ENCODE data around the gene ZCRB1. TPM values are rescaled to one million over a fixed set of nuclear protein-coding genes. Genes with fewer than 3 reads are reported as not detected.

The ZCRB1 gene
- total RNA-seq, 6 experiments from 2014 or later: 54.0 to 71.8 (median 64.6) TPM

DNA sequence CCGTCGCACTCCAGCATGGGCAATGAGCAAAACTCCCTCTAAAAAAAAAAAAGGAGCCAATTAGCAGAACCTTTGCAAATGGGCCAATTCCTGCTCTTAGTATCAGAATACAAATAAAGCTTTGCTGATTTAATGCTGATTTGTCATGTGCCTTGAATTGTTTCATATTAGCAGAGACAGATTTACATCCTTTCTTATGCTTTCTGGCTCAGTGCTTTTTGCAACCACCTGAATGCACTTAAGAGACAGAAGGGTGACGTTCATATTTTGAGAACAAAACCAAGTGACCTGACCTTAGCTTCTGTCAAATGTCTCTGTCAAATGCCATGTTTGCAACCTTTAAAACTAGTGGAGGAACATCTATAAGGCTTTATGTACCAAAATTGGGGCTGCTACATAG is 44.0 kb downstream of the ZCRB1 start:
- TF ChIP-seq, protein P1, sequence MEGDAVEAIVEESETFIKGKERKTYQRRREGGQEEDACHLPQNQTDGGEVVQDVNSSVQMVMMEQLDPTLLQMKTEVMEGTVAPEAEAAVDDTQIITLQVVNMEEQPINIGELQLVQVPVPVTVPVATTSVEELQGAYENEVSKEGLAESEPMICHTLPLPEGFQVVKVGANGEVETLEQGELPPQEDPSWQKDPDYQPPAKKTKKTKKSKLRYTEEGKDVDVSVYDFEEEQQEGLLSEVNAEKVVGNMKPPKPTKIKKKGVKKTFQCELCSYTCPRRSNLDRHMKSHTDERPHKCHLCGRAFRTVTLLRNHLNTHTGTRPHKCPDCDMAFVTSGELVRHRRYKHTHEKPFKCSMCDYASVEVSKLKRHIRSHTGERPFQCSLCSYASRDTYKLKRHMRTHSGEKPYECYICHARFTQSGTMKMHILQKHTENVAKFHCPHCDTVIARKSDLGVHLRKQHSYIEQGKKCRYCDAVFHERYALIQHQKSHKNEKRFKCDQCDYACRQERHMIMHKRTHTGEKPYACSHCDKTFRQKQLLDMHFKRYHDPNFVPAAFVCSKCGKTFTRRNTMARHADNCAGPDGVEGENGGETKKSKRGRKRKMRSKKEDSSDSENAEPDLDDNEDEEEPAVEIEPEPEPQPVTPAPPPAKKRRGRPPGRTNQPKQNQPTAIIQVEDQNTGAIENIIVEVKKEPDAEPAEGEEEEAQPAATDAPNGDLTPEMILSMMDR (IDR thresholded peaks at IDR 0.05): no peak
- H3K36me3 Mint-ChIP-seq (ENCODE audit: low read depth): no peaks in the 10 kb centered on the region
- H3K27ac Mint-ChIP-seq: no peak overlapping the region
- peaks cover 11% of the 10 kb centered on the region for H3K27me3 Mint-ChIP-seq (ENCODE audit: insufficient read depth)
- DNase-seq: no peak
- no peaks in the 10 kb centered on the region for H3K4me1 Mint-ChIP-seq (ENCODE audit: low read depth)
- H3K4me3 Mint-ChIP-seq: no peak overlapping the region
- H3K9me3 Mint-ChIP-seq: no peaks in the 10 kb centered on the region

DNA sequence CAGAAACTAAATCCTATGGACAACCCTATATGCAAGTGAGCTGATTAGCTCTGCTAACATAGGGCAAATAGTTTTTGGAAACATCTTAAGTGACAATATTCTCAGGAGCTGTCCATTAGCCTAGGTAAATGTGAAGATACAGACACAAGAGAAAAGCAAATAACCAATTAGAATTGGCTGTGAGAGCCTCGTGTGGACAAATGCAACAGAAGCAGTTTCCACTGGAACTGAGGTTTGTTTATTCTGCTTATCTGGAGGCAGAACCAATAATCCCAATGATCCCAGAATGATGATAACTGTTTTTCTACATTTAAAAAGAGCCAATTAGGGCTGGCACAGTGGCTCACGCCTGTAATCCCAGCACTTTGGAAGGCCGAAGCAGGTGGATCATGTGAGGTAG is 44.6 kb downstream of the ZCRB1 start:
- no peak for DNase-seq
- no peaks in the 10 kb centered on the region for H3K9me3 Mint-ChIP-seq
- peaks cover 17% of the 10 kb centered on the region for H3K27me3 Mint-ChIP-seq (ENCODE audit: insufficient read depth)
- H3K4me3 Mint-ChIP-seq: no peak overlapping the region
- TF ChIP-seq, protein P1 (IDR thresholded peaks at IDR 0.05): no peak
- H3K36me3 Mint-ChIP-seq (ENCODE audit: low read depth): no peaks in the 10 kb centered on the region
- H3K4me1 Mint-ChIP-seq (ENCODE audit: low read depth): no peaks in the 10 kb centered on the region
- H3K27ac Mint-ChIP-seq: no peak overlapping the region

DNA sequence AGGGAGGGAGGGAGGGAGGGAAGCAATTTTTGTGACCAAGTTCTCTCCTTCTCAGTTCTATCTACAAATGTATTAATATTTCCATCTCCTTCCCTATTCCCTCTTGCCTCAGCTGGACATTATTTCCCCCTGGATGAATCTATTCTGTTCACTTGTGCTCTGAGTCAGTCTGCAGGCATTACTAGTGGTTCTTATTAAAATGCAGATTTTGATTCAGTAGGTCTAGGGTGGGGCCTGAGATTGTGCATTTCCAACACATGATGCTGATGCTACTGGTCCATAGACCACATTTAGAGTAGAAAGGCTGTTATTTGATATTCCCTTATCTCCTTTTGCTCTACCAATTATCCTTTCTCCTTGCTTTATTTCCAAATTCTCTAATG is 47.8 kb downstream of the ZCRB1 start:
- DNase-seq: no peak
- Mint-ChIP-seq H3K4me1 (ENCODE audit: low read depth) (no peaks in the 10 kb centered on the region), H3K27ac (no peak overlapping the region), H3K4me3 (no peak overlapping the region), H3K36me3 (ENCODE audit: low read depth) (no peaks in the 10 kb centered on the region), H3K27me3 (ENCODE audit: insufficient read depth) (peaks cover 15% of the 10 kb centered on the region), H3K9me3 (no peaks in the 10 kb centered on the region)
- TF ChIP-seq, protein P1 (IDR thresholded peaks at IDR 0.05): no peak

DNA sequence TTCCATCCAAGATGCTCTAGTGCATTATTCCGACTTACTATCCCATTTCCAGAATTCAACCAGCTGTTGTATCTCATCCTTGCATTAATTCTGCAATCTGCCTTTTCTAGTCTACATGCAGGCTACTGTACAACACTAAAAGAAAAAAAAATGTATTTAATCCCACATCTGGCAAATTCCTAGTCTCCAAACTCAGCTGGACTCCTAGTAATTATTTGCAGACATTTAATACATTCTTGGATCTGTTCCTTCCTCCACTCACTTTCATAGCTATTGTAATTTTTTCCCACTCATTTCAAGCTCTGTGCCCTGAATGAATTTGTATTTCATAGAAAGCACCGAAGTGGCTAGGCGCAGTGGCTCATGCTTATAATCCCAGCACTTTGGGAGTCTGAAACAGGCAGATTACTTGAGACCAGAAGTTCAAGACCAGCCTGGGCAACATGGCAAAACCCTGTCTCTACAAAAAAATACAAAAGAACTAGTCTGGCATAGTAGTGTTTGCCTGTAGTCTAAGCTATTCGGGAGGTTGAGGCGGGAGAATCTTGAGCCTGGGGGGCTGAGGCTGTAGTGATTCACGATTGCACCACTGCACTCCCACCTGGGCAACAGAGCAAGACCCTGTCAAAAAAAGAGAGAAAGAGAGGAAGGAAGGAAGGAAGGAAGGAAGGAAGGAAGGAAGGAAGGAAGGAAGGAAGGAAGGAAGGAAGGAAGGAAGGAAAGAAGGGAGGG is 48.3 kb downstream of the ZCRB1 start:
- peaks cover 4% of the 10 kb centered on the region; the same call in 1 of the 2 replicates for H3K9me3 Mint-ChIP-seq
- TF ChIP-seq, protein P1 (IDR thresholded peaks at IDR 0.05): no peak

DNA sequence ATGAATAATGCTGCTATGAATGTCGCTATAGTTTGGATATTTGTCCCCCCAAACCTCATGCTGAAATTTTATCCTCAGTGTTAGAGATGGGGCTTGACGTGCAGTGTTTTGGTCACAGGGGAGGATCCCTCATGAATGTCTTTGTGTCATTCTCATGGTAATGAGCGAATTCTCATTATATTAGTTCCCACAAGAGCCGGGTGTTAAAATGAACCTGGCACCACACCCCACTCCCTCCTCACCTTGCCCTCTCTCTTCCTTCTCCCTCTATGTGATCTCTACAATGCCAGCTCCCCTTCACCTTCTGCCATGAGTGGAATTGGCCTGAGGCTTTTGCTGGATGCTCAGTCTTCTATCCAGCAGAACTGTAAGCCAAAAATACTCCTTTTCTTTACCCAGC is 50.4 kb downstream of the ZCRB1 start:
- TF ChIP-seq, protein P1 (IDR thresholded peaks at IDR 0.05): no peak
- H3K9me3 Mint-ChIP-seq: peaks cover 6% of the 10 kb centered on the region; the same call in 1 of the 2 replicates
- no peak overlapping the region for H3K4me3 Mint-ChIP-seq
- no peak overlapping the region for H3K27ac Mint-ChIP-seq
- H3K36me3 Mint-ChIP-seq (ENCODE audit: low read depth): no peaks in the 10 kb centered on the region
- H3K4me1 Mint-ChIP-seq (ENCODE audit: low read depth): no peaks in the 10 kb centered on the region
- H3K27me3 Mint-ChIP-seq (ENCODE audit: insufficient read depth): peaks cover 17% of the 10 kb centered on the region
- no peak for DNase-seq

More for the DNA sequence above, 48.3 kb downstream of the ZCRB1 start:
- H3K27me3 Mint-ChIP-seq (ENCODE audit: insufficient read depth): peaks cover 15% of the 10 kb centered on the region
- H3K36me3 Mint-ChIP-seq (ENCODE audit: low read depth): no peaks in the 10 kb centered on the region
- no peak overlapping the region for H3K27ac Mint-ChIP-seq
- no peak overlapping the region for H3K4me3 Mint-ChIP-seq
- DNase-seq: no peak
- H3K4me1 Mint-ChIP-seq (ENCODE audit: low read depth): no peaks in the 10 kb centered on the region
